GM19324 (cell line): ENCODE data around the gene METRNL.

Experiments used
- ATAC-seq: cut with Tn5 transposase; IDR thresholded peaks from one replicate; pipeline ENCODE4 v1.9.1; 2021; ENCODE audit warnings: mild to moderate bottlenecking, moderate library complexity; ENCODE audit not compliant: unreplicated experiment, low FRiP score

Gene METRNL

GRCh38 chr17:83089328-83090132, 10.1 kb downstream of the METRNL start:
- no peak for ATAC-seq

GRCh38 chr17:83090444-83091256, 11.2 kb downstream of the METRNL start:
- no peak for ATAC-seq

DNA sequence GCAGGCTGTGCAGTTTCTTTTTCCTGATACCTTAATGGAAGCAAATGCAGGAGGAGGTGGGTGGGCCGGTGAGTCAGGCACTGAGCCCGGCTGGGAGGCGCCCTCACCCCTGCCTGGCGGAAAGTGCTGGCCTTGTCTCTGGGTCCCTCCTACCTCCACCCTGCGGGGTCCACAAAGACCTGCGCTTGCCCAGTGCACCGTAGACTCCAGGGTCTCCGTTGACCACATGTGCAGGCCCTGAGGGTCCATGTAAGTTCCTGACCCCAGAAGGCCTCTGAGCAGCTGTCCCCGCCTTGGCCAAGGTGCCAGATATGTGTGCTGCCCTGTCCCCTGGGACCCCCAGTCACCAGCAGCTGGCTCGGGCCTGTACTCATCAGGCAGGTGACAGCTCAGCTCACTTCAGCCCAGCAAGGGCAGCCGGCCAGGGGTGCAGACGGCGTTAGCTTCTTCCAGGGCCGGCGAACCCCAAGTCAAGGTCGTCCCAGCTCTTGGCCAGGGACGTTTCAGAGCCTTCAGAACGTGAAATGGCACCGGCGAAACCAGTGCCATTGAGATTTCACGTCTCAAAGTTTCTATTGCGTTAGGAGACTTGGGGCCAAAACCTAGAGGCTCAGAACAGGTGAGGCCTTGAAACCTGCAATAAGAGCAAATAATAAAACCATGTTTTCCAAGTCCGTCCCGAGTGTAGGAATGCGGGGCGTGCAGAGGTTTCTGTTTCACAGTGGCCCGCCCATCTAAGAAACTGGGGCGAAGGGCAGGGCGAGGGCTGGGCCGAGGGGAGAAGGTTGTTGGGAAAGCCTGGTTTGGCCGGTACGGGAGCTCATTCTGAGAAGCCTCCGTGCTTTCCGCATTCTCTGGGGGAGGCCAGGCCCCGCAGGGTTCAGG, 12.1 kb downstream of the METRNL start:
- ATAC-seq, result no peak

DNA sequence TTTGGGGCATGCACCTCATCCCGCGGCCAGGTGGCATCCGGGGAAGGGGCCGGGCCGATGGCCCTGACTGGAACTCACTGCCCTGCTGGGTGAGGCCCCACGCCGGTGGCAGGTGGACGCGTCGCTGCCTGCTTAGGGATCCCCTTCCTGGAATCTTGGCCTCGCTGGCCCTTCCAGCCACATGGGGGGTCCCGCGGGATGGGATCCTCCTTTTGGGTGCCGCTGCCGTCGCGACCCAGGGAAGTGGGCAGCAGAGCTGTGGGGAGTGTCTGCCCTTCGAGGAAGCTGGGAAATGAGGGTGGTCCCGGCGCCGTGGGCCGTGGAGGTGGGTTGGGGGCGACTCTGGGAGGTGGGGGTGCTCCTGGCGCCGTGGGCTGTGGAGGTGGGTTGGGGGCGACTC, 12.8 kb downstream of the METRNL start:
- no peak for ATAC-seq

- no peak for ATAC-seq
Observed at GRCh38 chr17:83092931-83093330, 13.5 kb downstream of the METRNL start.

DNA sequence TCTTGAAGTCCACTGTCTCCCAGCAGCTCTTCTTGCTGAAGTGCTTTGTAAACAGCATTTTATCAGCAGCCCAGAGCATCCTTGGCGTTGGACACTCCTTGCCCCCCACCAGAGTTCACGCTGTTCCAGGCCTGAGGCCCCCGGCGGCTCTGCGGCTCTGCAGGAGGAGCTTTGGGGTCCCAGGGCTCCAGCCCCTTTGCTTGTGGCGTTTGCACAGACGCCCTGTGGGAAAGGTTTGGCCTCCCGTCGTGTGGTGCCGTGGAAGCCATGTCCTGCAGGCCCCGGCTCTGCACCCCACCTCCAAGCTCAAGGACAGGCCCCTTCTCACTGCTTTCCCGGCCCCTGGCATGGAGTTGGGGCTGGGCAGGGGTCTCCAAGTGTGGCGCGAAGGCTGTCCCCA, 14.1 kb downstream of the METRNL start:
- ATAC-seq, result no peak

GRCh38 chr17:83094291-83094690, 14.9 kb downstream of the METRNL start:
- no peak for ATAC-seq

- no peak for ATAC-seq
Observed at GRCh38 chr17:83095016-83095415, 15.6 kb downstream of the METRNL start.

DNA sequence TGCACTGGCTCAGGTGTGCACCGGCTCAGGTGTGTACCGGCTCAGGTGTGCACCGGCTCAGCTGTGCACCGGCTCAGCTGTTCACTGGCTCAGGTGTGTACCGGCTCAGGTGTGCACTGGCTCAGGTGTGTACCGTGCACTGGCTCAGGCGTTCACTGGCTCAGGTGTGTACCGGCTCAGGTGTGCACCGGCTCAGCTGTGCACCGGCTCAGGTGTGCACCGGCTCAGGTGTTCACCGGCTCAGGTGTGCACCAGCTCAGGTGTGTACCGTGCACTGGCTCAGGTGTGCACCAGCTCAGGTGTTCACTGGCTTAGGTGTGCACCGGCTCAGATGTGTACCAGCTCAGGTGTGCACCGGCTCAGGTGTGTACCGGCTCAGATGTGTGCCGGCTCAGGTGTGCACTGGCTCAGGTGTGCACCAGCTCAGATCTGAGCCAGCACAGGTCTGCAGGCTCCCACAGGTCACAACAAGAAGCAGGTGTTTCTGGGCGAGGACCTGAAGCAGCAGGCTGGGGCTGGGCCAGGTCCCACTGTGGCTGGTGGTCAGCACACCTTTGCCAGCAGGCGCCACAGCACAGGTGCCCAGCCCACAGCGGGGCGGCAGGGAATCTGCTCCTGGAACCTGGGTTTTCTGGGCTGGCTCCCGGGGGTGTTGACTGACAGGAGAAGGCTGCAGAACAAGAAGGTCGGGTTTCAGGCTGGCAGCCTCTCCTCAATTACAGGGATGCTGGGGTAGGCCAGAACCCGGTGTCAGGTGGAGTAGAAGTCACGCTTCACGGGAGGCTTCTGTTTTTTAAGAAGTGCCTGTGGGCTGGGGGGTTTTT, 17.2 kb downstream of the METRNL start:
- ATAC-seq, result no peak

GRCh38 chr17:83097831-83098230, 18.4 kb downstream of the METRNL start:
- no peak for ATAC-seq

- no peak for ATAC-seq
Observed at GRCh38 chr17:83098241-83099085, 19.1 kb downstream of the METRNL start.

GRCh38 chr17:83099086-83099555, 19.7 kb downstream of the METRNL start:
- no peak for ATAC-seq

GRCh38 chr17:83099570-83100181, 20.3 kb downstream of the METRNL start:
- ATAC-seq, result no peak

DNA sequence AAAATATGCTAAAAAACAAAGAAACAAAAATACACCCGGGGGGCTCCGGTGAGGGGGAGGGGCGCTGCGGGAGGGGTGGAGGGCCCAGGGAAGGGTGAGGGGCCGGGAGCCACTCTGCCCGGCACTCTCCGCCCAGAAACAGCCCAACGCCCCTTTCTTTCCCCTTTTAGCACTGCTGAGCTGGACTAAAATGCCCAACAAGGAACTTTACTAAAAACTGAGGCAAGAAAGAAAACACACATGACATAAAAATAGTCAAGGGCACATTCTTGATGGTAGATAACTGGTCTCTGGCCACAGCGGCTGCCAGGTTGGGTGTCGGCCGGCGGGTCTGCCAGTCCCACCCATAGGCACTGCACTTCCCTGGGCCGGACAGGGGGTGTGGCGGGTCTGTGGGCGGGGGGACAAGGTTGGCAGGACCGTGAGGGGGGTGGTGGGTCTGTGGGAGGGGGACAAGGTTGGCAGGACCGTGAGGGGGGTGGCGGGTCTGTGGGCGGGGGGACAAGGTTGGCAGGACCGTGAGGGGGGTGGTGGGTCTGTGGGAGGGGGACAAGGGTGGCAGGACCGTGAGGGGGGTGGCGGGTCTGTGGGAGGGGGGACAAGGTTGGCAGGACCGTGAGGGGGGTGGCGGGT, 20.9 kb downstream of the METRNL start:
- ATAC-seq, result no peak

DNA sequence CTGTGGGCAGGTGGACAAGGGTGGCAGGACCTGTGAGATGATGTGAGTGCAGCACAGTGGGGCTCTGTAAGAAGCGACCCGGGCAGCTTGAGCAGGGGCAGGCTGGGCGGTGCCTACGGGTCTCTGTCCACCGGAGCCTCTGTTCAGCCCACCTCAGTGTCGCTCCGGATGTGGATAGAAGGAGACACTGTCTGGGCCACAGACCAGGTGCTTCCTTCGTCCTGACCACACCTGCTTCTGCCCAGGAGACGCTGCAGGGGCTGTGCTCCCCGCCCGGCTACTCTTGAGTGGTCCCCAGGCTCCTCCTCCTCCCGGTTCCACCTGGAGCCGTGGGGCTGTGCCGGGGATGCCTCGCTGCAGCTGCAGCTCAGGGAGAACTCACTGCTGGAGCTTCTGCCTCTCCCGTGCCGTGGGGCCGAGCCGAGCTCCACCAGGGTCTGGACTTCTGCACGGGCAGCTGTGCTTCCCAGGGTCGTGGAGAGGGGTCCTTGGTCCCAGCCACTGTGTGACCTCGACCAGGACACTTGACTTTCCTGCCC, 21.5 kb downstream of the METRNL start:
- no peak for ATAC-seq

GRCh38 chr17:83101805-83102480, 22.5 kb downstream of the METRNL start:
- no peak for ATAC-seq
